Activated CD8-positive, alpha-beta memory T cell treated with anti-CD3 and anti-CD28 coated beads, Interleukin-2, amount 10 ng/mL, durations not matched to agents 7 days and 5 days (primary cell): Measurements from ENCODE around the gene KRTAP5-8. TPM values are rescaled to one million over a fixed set of nuclear protein-coding genes. Genes with fewer than 3 reads are reported as not detected.
A peak's percentile ranks its signal among the peaks of the same experiment; 100 is the strongest.

Experiments used
- ATAC-seq: fragments of 150-1000 bp; cut with Tn5 transposase; one replicate; pipeline ENCODE4 v1.10.0; 2021; ENCODE audit warnings: moderate library complexity
- CTCF ChIA-PET: fragments of 350-600 bp; sonication (Branson Sonifier 250); formaldehyde crosslinking; loops from one replicate; lab custom pipeline; 2021; ENCODE audit warnings: antibody characterized with exemption; lab: Charles Lee
- DNase-seq: peaks from one replicate; pipeline ENCODE4 v3.0.0-alpha.2; 2020
- H3K27ac Mint-ChIP-seq: one replicate; pipeline ENCODE4 v1.8.0; 2021; ENCODE audit warnings: mild to moderate bottlenecking, mixed read lengths
- H3K27me3 Mint-ChIP-seq: one replicate; pipeline ENCODE4 v1.8.0; 2021; ENCODE audit warnings: mixed read lengths
- H3K36me3 Mint-ChIP-seq: one replicate; pipeline ENCODE4 v1.8.0; 2021; ENCODE audit warnings: mild to moderate bottlenecking, mixed read lengths
- H3K4me1 Mint-ChIP-seq: one replicate; pipeline ENCODE4 v1.8.0; 2021; ENCODE audit warnings: mixed read lengths
- H3K4me3 Mint-ChIP-seq: one replicate; pipeline ENCODE4 v1.8.0; 2021; ENCODE audit warnings: mild to moderate bottlenecking, moderate library complexity, mixed read lengths
- H3K9me3 Mint-ChIP-seq: one replicate; pipeline ENCODE4 v1.8.0; 2022; ENCODE audit warnings: low read depth, mixed read lengths
- total RNA-seq, 2 experiments: library from RNA; stranded (reverse); gene quantifications; one replicate each; pipeline ENCODE4 v1.2.3, GENCODE V29; 2021

KRTAP5-8 gene
- total RNA-seq, 2 experiments from 2014 or later, result not detected

DNA sequence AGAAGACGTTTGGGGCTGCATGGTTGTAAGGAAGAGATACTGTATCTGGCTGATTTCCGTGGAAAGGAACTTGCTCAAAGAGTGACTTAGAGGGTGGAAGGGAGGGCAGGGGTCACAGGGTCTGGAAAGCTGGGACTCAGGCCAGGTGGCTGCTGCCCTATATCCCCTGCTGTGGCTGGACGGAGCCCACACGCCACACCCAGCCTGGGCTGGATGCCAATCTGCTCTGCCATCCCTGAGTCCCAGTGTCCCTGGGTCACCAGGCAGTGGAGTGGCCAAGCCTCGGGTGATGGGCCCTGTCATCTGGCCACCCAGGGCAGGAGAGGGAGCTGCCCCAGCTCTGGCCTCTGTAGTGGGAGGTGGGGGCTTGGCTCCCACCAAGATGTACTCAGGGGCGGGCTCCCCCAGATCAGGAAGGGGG, 37.2 kb upstream of the KRTAP5-8 start:
- Mint-ChIP-seq H3K27ac (no peak overlapping the region), H3K4me3 (no peak overlapping the region), H3K9me3 (no peaks in the 10 kb centered on the region), H3K27me3 (no peaks in the 10 kb centered on the region), H3K36me3 (peaks cover 48% of the 10 kb centered on the region), H3K4me1 (no peaks in the 10 kb centered on the region)
- ATAC-seq (no peak), DNase-seq (peak; percentile 19)
- CTCF ChIA-PET, result no interaction called here

DNA sequence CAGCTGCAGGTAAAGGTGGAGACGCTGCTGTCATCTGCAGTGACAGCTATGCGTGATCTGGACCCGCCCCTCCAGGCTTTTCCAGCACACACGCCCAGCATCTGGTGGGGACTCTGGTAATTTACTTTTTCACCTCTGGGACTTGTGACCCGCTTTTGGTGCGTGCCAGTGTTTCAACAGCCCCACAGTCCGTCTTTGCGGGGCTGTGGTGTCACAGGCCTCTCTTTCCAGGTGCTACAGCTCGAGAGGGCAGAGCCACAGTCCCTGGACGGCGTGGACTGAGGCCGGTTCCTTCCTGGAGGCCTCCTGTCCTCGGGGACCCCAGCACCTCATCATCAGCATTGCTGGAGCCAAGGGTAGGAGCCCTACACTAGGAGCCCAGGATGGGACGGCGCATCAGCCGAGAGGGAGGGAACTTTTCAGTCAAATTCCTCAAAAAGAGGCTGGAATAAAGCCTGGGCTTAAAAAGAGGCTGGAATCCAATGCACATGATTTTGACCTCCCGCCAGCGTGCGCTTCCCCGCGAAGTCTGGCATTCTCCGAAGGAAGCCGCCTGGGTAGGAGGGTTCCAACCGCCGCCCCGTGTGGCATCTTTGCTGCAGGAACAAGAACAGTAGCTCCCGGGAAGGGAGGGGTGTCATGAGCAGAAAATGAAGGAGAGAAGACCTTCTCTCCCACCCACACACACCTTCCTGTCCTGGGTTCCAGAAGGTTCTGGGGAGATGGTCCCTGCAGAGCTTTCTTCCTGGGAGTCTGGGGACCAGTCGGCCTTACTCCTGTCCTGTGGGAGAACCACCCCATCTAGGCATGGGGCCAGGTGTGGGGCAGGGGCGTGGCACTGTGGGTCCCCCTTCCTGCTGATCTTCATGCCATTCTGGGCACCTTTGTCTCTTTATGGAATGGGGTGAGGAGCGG, 36.5 kb upstream of the KRTAP5-8 start:
- peak; percentile 16 for DNase-seq
- ATAC-seq, result no peak
- CTCF ChIA-PET, result no interaction called here
- Mint-ChIP-seq H3K9me3 (no peaks in the 10 kb centered on the region), H3K27me3 (no peaks in the 10 kb centered on the region), H3K4me3 (no peak overlapping the region), H3K36me3 (peaks cover 54% of the 10 kb centered on the region), H3K27ac (no peak overlapping the region), H3K4me1 (no peaks in the 10 kb centered on the region)

DNA sequence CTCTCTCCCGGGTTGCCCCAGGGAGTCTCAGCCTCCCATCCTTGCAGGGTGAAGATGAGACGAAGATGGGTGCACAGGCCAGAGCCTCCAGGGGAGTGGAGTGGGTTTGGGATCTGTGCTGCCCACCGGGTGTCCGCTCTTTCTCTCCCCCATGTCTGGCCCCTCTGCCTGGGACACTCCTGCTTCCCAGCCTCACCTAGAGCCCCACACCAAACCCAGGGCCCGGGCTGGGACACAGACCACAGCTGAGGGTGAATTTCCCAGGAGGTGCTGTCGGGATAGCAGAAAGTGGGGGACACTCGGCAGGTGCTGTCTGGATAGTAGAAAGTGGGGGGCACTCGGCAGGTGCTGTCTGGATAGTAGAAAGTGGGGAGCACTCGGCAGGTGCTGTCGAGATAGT, 35.8 kb upstream of the KRTAP5-8 start:
- H3K9me3 Mint-ChIP-seq, result no peaks in the 10 kb centered on the region
- peak; percentile 33 for DNase-seq
- no peaks in the 10 kb centered on the region for H3K27me3 Mint-ChIP-seq
- CTCF ChIA-PET, result no interaction called here
- H3K4me1 Mint-ChIP-seq, result no peaks in the 10 kb centered on the region
- no peak overlapping the region for H3K27ac Mint-ChIP-seq
- no peak overlapping the region for H3K4me3 Mint-ChIP-seq
- ATAC-seq, result no peak
- H3K36me3 Mint-ChIP-seq, result peaks cover 58% of the 10 kb centered on the region

DNA sequence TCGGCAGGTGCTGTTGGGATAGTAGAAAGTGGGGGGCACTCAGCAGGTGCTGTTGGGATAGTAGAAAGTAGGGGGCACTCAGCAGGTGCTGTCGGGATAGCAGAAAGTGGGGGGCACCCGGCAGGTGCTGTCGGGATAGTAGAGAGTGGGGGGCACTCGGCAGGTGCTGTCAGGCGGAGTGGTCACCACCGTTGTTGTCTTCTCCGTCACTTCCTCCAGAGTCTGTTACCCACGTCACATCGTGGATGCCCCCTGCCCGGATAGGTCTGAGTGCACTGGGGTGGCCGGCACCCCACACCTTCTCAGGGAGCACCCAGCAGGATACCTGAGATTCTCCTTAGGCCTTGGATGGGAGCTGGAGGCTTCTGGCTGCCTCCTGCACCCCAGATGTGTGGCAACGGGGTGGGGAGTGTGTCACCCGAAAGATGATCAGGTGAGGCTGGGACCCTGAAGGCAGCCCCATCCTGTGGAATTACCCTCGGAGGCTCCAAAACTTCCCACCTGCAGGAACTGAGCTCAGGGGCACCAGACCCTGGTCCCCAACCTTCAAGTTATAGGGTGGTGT, 34.9 kb upstream of the KRTAP5-8 start:
- H3K9me3 Mint-ChIP-seq, result no peaks in the 10 kb centered on the region
- H3K27me3 Mint-ChIP-seq, result no peaks in the 10 kb centered on the region
- CTCF ChIA-PET, result no interaction called here
- no peak overlapping the region for H3K27ac Mint-ChIP-seq
- H3K36me3 Mint-ChIP-seq, result peaks cover 53% of the 10 kb centered on the region
- no peaks in the 10 kb centered on the region for H3K4me1 Mint-ChIP-seq
- H3K4me3 Mint-ChIP-seq, result no peak overlapping the region
- no peak for ATAC-seq
- DNase-seq, result peak; percentile 35

DNA sequence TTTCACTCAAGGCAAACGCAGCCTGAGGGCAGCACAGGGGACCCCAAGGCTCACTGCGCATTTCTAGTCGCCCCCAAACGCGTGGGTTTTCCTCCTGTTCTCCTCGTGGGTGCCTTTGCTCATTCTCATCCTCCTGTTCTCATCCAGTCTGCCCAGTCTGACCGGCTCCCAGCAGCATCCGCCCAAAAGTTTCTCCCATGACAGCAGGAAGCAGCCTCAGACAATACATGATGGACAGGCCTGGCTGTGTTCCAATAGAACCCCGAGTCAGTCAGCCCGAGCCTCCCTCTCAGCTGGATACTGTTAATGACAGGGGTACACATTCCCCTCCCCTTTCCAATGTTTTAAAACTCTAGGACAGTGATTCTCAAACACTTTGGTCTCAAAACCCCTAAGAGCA, 33.3 kb upstream of the KRTAP5-8 start:
- no peak overlapping the region for H3K4me3 Mint-ChIP-seq
- H3K4me1 Mint-ChIP-seq, result no peaks in the 10 kb centered on the region
- H3K27ac Mint-ChIP-seq, result no peak overlapping the region
- H3K36me3 Mint-ChIP-seq, result peaks cover 41% of the 10 kb centered on the region
- ATAC-seq (no peak), DNase-seq (no peak)
- no peaks in the 10 kb centered on the region for H3K27me3 Mint-ChIP-seq
- H3K9me3 Mint-ChIP-seq, result peaks cover 1% of the 10 kb centered on the region
- CTCF ChIA-PET, result no interaction called here

DNA sequence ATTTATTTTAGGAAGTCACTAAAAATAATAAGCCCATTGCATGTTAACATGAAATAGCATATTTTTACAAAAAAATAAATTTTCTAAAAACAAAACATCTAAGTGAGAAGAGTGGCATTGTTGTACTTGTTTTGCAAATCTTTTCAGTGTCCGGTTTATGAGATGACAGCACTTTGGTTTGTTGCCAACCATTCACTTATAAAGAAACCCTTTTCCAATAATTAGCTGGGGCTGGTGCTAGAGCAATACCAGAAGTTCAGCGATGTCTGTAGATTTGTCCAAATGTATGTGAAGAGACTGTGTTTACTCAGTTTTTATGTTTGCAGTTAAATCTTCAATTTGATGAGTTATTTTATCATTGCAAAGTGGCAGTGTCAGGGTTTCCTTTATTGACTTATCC, 32.8 kb upstream of the KRTAP5-8 start:
- DNase-seq (no peak), ATAC-seq (no peak)
- H3K4me3 Mint-ChIP-seq, result no peak overlapping the region
- H3K4me1 Mint-ChIP-seq, result no peaks in the 10 kb centered on the region
- H3K27ac Mint-ChIP-seq, result no peak overlapping the region
- H3K27me3 Mint-ChIP-seq, result no peaks in the 10 kb centered on the region
- peaks cover 2% of the 10 kb centered on the region for H3K9me3 Mint-ChIP-seq
- peaks cover 38% of the 10 kb centered on the region for H3K36me3 Mint-ChIP-seq
- CTCF ChIA-PET, result no interaction called here

DNA sequence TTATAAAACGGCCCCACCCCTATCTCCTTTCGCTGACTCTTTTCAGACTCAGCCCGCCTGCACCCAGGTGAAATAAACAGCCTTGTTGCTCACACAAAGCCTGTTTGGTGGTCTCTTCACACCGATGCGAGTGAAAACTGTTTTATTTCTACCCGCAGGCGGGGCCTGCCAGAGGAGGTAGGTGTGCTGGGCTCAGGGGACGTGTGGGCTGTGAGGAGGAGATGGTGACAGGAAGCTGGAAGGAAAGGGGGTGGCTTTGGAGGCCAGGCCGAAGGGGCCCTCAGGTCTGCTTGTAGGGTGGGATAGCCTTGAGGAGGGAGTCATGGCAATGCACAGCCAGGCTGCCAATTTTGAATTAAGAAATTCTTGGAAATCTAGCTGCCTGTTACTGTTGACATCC, 32.0 kb upstream of the KRTAP5-8 start:
- CTCF ChIA-PET, result no interaction called here
- Mint-ChIP-seq H3K27ac (no peak overlapping the region), H3K27me3 (no peaks in the 10 kb centered on the region), H3K9me3 (peaks cover 2% of the 10 kb centered on the region), H3K4me3 (no peak overlapping the region), H3K36me3 (peaks cover 30% of the 10 kb centered on the region), H3K4me1 (no peaks in the 10 kb centered on the region)
- ATAC-seq (no peak), DNase-seq (peak; percentile 7)

DNA sequence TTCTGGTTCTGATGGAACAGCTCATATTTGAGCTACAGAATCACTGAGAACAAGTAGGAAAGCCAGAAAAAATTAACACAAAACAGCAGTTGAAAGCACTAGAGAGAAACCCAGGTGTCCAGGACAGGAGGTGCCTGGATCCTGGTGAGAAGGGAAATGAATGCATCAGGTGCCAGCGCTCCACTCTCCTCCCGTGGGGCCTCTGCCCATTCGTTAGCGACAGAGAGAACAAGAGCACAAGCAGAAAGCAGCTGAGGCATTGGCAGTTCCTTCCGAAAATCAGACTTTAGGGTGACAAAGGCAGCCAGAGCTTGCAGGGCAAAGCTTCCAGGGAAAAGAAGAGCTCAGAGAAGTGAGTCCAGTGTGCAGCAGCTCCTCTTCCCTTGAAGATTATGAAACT, 30.7 kb upstream of the KRTAP5-8 start:
- Mint-ChIP-seq H3K9me3 (peaks cover 2% of the 10 kb centered on the region), H3K27me3 (no peaks in the 10 kb centered on the region), H3K36me3 (peaks cover 27% of the 10 kb centered on the region), H3K27ac (no peak overlapping the region), H3K4me3 (no peak overlapping the region), H3K4me1 (no peaks in the 10 kb centered on the region)
- peak; percentile 14 for DNase-seq
- no peak for ATAC-seq
- CTCF ChIA-PET, result no interaction called here

DNA sequence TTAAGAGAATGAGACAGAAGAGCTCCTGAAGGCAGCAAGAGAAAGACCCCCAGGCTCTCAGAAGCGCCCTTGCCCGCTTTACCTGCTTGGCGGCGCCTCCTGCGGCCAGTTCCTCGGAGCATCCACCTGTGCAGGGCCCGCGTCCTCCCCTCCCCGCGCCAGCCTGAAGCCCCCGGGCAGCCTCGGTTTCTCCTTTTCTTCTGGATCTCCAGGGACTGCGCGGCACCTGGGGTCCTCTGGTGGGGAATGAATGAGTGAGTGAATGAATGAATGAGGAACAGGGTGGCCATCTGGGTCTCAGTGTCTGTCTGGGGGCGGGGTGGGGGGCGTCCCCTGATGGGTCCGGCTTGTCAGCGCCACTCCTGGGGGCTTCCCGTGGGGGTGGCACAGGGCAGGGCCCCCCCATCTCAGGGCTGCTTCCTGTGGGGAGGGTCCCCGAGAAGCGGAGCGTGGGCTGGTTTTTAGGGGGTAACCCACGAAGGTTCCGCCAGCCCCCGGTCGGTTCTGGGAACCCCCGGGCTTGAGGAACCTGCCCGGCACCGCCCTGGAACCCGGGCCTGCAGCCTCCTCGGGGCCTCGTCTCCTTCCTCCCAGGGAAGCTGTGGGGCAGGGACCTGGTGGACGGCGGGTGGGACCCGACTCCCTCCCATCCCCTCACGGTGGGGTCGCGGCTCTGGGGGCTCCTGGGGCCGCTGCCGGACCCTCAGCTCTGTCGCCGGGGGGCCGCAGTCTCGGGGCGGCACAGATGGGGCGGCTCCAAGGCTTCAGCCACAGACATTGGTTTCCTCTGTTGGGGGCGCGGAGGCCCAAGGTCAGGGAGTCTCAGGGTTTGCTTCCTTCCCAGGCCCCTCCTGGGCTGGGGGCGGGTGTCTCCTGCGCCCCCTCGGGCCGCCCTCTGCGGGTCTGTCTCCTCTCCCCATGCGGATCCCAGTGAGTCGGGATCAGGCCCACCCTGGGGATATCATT, 19.0 kb upstream of the KRTAP5-8 start:
- no peak for ATAC-seq
- no peaks in the 10 kb centered on the region for H3K4me1 Mint-ChIP-seq
- H3K9me3 Mint-ChIP-seq, result no peaks in the 10 kb centered on the region
- CTCF ChIA-PET, result no interaction called here
- no peaks in the 10 kb centered on the region for H3K27me3 Mint-ChIP-seq
- H3K4me3 Mint-ChIP-seq, result no peak overlapping the region
- no peak for DNase-seq
- no peak overlapping the region for H3K27ac Mint-ChIP-seq
- H3K36me3 Mint-ChIP-seq, result no peaks in the 10 kb centered on the region

DNA sequence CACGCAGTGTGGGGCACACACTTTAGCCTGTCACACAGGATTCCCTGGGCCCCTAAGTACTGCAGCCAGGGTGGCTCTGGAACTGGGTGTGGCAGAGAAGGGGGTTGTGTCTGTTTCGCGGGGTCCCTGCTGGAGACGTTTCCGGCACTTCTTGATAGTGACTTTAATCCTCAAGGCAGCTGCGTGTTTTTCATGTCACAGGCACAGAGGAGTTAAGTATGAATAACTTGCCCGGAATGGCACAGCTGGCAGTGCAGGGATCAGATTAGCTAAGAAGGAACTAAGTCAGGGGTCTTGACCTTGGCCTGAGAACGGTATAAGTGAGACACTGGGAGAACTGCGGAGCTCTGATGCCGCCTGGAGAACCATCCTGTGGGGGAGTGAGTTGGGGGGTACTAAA, 18.3 kb upstream of the KRTAP5-8 start:
- no peak overlapping the region for H3K4me3 Mint-ChIP-seq
- H3K4me1 Mint-ChIP-seq, result no peaks in the 10 kb centered on the region
- no peaks in the 10 kb centered on the region for H3K27me3 Mint-ChIP-seq
- no peaks in the 10 kb centered on the region for H3K36me3 Mint-ChIP-seq
- H3K9me3 Mint-ChIP-seq, result no peaks in the 10 kb centered on the region
- no peak for ATAC-seq
- CTCF ChIA-PET, result no interaction called here
- DNase-seq, result no peak
- no peak overlapping the region for H3K27ac Mint-ChIP-seq

DNA sequence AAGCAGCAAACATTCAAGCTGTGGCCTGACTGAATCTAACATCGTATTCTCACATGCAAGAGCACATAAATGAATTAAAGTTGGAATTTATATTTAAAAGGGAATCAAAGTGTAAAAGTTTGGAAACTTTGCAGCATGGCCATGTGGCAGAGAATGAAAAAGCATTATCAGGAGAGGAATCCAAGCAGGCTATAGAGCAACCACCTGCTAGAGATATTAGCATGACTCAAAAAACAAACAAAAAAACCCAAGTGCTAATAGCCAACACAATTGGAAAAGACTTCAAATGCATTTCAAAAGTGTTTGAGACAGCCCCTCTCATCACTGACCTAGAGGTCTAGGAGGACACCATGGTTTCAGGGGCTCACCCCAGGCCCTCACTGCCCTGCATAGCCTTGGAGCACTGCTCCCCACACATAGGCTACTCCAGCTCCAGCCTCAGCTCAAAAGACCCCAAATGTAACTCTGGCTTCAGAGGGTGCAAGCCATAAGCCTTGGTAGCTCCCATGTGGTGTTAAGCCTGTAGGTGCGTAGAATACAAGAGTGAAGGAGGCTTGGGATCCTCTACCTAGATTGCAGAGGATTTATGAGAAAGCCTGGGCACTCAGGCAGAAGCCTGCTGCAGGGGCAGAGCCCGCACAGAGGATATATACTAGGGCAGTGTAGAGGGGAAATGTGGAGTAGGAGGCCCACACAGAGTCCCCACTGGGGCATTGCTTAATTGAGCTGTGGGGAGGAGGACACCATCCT, 12.5 kb upstream of the KRTAP5-8 start:
- Mint-ChIP-seq H3K27ac (no peak overlapping the region), H3K4me3 (no peak overlapping the region), H3K9me3 (no peaks in the 10 kb centered on the region), H3K4me1 (no peaks in the 10 kb centered on the region), H3K27me3 (peaks cover 10% of the 10 kb centered on the region), H3K36me3 (no peaks in the 10 kb centered on the region)
- ATAC-seq (no peak), DNase-seq (no peak)
- CTCF ChIA-PET, result no interaction called here

DNA sequence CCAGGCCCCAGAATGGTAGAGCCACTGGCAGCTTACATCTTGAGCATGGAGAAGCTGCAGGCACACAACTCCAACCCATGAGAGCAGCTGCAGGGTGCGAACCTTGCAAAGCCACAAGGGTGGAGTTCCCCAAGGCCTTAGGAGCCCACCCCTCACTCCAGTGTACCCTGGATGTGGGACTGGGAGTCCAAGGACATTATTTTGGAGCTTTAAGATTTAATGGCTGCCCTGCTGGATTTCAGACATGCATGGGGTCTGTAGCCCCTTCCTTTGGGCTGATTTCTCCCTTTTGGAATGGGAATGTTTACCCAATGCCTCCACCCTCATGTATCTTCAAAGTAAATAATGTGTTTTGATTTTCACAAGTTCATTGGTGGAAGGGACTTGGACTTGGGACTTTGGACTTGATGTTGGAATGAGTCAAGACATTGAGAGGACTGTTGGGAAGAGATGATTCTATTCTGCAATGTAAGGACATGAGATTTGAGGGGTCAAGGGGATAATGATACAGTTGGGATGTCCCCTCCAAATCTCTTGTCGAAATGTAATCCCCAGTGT, 11.8 kb upstream of the KRTAP5-8 start:
- peaks cover 10% of the 10 kb centered on the region for H3K27me3 Mint-ChIP-seq
- no peak overlapping the region for H3K27ac Mint-ChIP-seq
- no peaks in the 10 kb centered on the region for H3K36me3 Mint-ChIP-seq
- no peaks in the 10 kb centered on the region for H3K4me1 Mint-ChIP-seq
- ATAC-seq (no peak), DNase-seq (peak; percentile 0)
- H3K9me3 Mint-ChIP-seq, result no peaks in the 10 kb centered on the region
- CTCF ChIA-PET, result no interaction called here
- no peak overlapping the region for H3K4me3 Mint-ChIP-seq
